NCI-H2107 (cell line): ENCODE measurements around the gene CNTNAP2.
"Not testable (repeated sequence)": the region's sequence is repeated elsewhere in the genome, so short reads cannot be mapped to it uniquely, and the experiment has no call there.

Experiments used
- DNase-seq: peaks from one replicate; lab custom pipeline; 2025; lab: John Stamatoyannopoulos, UW

CNTNAP2 gene

GRCh38 chr7:147759327-147759943 lies 1642.8 kb downstream of the CNTNAP2 start:
- DNase-seq, result no peak

DNA sequence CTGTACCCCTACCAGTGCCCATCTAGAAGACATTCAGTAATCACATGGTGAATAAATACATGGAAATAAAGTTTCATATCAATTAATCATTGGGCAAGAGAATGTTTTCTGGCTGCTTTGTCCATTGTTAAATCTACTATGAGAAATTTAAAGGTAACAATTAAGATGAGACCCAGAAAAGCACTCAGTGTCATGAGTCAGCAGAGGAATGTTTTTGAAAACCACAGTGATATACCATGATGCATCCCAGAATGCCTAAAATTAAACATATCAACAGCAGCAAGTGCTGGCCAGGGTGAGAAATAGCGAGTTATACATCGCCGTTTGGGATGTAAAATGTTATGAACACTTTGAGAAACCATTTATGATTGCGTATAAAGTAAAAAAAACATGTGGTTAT lies 1648.7 kb downstream of the CNTNAP2 start:
- DNase-seq, result no peak

GRCh38 chr7:147771344-147771743 lies 1654.7 kb downstream of the CNTNAP2 start:
- DNase-seq, result no peak

DNA sequence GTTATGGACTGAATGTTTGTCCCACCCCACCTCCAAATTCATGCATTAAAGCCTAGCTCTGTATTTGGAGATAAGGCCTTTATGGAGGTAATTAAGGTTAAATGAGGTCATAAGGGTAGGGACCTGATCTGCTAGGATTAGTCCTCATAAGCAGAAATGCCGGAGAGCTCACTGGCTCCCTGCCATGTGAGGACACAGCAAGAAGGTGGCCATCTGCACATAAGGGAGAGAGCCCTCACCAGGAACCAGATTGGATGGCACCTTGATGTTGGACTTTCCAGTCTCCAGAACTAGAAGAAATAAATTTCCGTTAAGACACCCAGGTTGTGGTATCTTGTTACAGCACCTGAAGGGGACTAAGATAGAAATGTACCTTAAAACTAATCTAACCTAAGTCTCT lies 1657.9 kb downstream of the CNTNAP2 start:
- no peak for DNase-seq

DNA sequence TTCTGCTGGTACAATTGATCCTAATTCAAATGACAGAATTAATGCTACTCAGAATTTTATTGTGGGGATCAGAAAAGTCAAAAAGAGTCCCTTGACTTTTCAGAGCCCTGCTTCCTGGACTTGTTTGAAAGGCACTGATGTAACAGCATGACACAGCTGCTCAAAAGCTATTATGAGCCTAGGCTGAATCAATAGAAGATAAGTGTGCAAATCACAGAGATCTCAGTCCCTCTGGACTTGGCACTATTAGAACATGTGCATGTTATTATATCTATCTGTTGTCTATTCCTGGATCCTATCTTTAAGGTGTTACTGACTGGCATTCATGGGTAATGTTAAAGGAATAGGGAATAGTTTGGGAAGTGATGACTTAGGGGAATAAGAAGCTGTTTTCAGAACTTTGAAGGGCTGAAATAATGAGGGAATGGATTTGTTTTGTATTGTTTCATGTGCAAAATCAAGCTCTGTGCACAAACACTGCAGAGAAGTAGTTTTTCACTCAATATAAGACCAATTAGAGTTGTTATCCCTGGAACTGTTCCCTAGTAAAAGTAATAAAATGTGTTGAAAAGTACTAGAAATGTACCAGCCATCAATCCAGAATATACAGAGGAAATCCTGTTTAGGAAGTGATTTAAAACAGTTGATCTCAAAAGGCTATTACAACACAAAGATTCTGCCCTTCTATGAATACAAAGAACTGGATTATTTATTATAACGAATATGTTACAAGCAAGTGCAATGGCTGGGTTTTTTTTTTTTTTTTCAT lies 1659.1 kb downstream of the CNTNAP2 start:
- DNase-seq, result peak; percentile 6

GRCh38 chr7:147777309-147777708 lies 1660.7 kb downstream of the CNTNAP2 start:
- DNase-seq, result no peak

- DNase-seq, result no peak
These were observed 1663.3 kb downstream of the CNTNAP2 start for GRCh38 chr7:147779949-147780348.

DNA sequence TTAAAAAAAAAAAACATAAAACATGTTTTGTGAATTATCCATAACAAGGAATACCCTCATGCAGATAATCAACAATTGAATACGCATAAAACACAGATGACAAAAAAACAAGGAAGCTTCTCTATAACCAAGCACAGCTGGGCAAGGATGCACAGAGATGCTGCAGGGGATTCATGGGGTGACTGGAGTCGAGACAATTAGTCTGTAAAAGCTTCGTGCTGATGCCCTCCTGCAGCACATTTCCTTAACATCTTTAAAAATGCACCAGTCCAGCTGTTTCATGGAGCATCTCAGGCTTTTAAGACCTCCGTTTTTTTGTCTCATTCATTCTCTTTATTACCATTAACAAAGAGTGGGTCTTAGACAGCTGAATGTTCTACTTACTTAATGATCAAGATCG lies 1680.0 kb downstream of the CNTNAP2 start:
- no peak for DNase-seq

DNA sequence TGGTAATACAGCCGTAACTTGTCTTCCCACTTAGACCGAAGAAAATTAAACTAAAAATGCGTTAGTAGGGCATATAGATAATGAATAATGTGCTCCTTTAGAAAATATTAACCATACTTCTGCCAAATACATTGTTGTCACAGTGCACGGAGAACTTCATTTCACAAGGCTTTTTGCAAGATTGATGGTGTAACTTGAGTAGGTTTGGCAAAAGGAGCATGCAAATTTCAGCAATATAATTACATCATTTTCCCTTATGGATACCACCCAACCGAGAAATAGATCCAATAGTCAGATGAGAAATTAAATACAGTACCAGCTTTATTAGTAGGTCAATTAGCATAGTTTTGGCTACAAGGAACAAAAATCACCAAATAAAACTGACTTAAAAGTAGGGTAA lies 1681.4 kb downstream of the CNTNAP2 start:
- DNase-seq, result no peak

- not testable (repeated sequence) for DNase-seq
These were observed 1685.2 kb downstream of the CNTNAP2 start for GRCh38 chr7:147801762-147802161.

GRCh38 chr7:147803151-147803550 lies 1686.5 kb downstream of the CNTNAP2 start:
- no peak for DNase-seq

DNA sequence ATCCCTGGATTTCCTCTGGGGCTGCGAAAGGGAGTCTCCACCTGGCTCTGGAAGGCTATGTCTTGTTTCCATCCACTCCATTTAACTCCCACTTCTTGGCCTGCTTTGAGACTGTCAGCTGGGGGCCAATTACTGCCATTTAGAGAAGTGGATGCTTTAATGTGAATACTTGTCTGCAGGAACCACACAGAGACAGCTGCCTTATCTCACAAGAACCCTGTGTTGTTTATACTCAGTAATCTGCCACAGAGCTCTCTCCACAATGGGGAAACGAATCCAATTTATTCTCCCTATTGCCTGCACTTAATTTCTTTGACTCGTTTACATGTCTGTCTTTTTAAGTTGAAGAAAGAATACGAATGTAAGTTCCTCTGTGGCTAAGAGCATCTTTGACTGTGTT lies 1687.0 kb downstream of the CNTNAP2 start:
- peak; percentile 1 for DNase-seq

DNA sequence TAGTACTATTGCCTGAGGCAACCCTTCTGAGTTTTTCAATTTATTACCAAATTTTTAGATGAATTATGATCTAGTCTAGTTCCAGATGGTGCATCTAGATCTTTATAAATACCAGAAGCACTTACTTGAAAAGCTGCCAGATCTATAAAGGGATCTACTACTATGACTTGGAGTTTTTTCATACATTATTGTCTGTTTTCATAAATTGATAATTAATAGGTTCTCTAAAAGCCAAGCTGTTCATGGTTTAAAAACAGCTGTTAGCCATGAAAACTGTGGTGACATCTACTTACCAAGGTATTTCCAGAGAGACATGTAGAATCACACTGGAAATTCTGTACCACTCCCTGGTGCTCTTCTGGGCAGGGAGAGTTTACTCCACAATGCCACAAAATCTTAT lies 1687.4 kb downstream of the CNTNAP2 start:
- no peak for DNase-seq

GRCh38 chr7:147805996-147806576 lies 1689.5 kb downstream of the CNTNAP2 start:
- DNase-seq, result no peak

DNA sequence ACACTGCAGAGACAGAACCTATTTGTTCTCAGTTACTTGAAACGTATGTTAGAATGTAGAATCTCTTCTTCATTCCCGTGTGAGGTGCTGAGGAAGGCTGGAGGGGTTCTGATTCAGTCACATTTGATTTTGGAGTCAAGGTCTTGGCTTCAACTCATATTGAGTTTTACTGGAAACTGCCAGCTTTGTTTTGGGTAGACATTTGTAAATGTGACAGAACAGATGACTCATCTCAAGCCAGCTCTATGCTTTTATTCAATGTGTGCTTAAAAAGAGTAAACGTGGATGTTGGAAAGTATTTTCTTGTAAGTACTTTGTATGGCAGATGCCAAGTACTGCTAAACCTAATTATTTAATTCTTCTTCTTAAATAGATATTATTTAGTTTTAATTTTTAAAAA lies 1693.2 kb downstream of the CNTNAP2 start:
- no peak for DNase-seq

GRCh38 chr7:147810269-147810668 lies 1693.7 kb downstream of the CNTNAP2 start:
- no peak for DNase-seq

GRCh38 chr7:147811923-147812322 lies 1695.3 kb downstream of the CNTNAP2 start:
- no peak for DNase-seq

GRCh38 chr7:147813316-147813715 lies 1696.7 kb downstream of the CNTNAP2 start:
- no peak for DNase-seq

DNA sequence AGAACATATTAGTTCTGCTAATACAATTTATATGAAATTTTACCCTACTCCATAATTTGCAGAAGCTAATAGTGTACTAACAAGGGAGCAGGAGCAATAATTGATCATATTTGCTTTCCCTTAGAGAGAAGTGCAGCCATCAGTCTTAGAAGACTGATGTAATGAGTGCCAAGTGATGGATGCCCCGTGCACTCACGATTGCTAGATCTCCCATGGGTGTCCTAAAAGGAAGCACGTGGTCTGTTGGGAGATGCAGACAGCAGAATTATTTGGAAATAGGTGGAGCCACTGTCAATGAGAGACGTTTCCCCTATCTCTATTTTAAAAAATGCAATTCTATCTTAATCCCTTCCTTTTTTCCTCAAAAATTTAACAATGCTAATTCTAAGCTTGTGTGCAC lies 1701.7 kb downstream of the CNTNAP2 start:
- no peak for DNase-seq

- DNase-seq, result no peak
These were observed 1708.1 kb downstream of the CNTNAP2 start for GRCh38 chr7:147824671-147825070.

DNA sequence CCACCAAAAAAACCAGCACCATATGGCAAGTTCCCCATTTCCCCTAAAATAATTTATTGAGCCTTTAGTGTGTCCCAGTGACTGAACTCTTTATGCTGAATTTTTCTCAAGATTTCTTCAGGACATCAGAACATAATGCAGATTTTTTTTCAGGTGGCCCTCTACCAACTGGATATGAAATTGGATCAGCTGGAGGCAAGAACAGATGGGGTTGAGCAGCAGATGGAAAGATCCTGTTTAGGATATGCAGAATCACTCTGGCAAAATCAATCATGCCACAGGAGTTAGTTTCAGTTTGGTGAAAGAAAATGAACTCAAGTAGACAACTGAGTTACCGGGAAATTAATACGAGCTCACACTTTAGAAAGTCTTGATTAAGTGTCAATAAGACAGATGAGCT lies 1712.4 kb downstream of the CNTNAP2 start:
- DNase-seq, result no peak

- DNase-seq, result no peak
These were observed 1717.0 kb downstream of the CNTNAP2 start for GRCh38 chr7:147833557-147833956.

- DNase-seq, result no peak
These were observed 1717.4 kb downstream of the CNTNAP2 start for GRCh38 chr7:147833970-147834369.
